ENCODE measurements around the gene KCNJ5.

- no peak for TF ChIP-seq POLR2A (IDR thresholded peaks at IDR 0.05)
- no peak for TF ChIP-seq CTCF (IDR thresholded peaks at IDR 0.05)
Observed at GRCh38 chr11:128890543-128891368, at the start of gene KCNJ5.

All from uterus (tissue), 2 donors.